Measurements from ENCODE around the gene B4GALT3. TPM values are rescaled to one million over a fixed set of nuclear protein-coding genes. Genes with fewer than 3 reads are reported as not detected.

B4GALT3 gene
- total and polyA plus RNA-seq, 9 of the 15 experiments (the other 6 are each of a cell fraction or from before 2014, with no cell fraction given), result 31.2 to 103 (median 46.1) TPM

DNA sequence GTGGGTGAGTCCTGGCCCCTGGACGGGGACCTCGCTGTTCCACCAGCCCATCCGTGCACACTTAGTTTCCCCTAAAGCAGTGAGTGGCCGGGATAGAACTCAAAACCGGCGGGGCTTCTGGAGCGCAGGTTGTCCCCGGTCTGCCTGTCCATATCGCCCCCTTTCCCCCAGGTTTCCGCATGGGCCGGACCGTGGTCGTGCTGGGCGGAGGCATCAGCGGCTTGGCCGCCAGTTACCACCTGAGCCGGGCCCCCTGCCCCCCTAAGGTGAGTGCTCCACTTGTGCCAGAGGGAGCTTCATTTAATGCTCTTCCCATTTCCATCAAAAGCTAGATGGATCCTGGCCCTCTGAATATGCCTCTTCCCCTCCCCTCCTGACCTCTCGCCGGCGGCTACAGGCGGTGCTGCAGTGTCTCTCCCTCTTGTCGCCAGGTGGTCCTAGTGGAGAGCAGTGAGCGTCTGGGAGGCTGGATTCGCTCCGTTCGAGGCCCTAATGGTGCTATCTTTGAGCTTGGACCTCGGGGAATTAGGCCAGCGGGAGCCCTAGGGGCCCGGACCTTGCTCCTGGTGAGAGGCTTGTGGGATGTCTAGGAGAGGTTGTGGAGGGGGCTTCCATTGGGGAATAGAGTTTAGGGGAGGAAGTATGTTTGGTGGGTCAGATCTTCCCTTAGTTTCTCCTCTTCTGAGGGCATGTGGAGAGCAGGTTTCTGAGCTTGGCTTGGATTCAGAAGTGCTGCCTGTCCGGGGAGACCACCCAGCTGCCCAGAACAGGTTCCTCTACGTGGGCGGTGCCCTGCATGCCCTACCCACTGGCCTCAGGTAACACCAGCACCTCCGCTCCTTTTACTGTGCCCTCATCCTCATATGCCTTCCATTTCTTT is 10.4 kb downstream of the B4GALT3 start (continued):
- TF ChIP-seq ARID3B (CRISPR knock-in tag; IDR thresholded peaks at IDR 0.05; ENCODE audit: borderline replicate concordance) (no peak), ATF3 (IDR thresholded peaks at IDR 0.05) (no peak), ATF3 (CRISPR knock-in tag; conservative IDR thresholded peaks at IDR 0.05) (no peak), RBBP5 (IDR thresholded peaks at IDR 0.05; ENCODE audit: borderline replicate concordance, insufficient read depth, low read length, poor library complexity, severe bottlenecking) (peak; percentile 24), ZNF277 (CRISPR knock-in tag; IDR thresholded peaks at IDR 0.05; ENCODE audit: borderline replicate concordance) (no peak), RUNX1 (IDR thresholded peaks at IDR 0.05; ENCODE audit: low read depth) (peak; percentile 28; the same call in 1 of the 2 replicates), MEF2D (tag; conservative IDR thresholded peaks at IDR 0.05; ENCODE audit: low read depth) (no peak), RBM22 (IDR thresholded peaks at IDR 0.05; ENCODE audit: low read depth, low read length, poor library complexity, severe bottlenecking) (no peak), YY1 (IDR thresholded peaks at IDR 0.05; ENCODE audit: borderline replicate concordance in 1 of 3, control insufficient read depth in 1 of 3, extremely low read depth in 1 of 3, insufficient read depth in 3 of 3, insufficient read length in 1 of 3, insufficient replicate concordance in 2 of 3, low read depth in 1 of 3, low read length in 2 of 3) (no peak), ZBTB7A (IDR thresholded peaks at IDR 0.05; ENCODE audit: borderline replicate concordance, control insufficient read depth, low read depth, low read length) (peak; percentile 52; the same call in 1 of the 2 replicates), POLR2G (IDR thresholded peaks at IDR 0.05; ENCODE audit: low read depth, low read length) (peak; percentile 63)
- TF ChIP-seq, protein P1, sequence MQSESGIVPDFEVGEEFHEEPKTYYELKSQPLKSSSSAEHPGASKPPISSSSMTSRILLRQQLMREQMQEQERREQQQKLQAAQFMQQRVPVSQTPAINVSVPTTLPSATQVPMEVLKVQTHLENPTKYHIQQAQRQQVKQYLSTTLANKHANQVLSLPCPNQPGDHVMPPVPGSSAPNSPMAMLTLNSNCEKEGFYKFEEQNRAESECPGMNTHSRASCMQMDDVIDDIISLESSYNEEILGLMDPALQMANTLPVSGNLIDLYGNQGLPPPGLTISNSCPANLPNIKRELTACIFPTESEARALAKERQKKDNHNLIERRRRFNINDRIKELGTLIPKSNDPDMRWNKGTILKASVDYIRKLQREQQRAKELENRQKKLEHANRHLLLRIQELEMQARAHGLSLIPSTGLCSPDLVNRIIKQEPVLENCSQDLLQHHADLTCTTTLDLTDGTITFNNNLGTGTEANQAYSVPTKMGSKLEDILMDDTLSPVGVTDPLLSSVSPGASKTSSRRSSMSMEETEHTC (IDR thresholded peaks at IDR 0.05), result no peak
- TF ChIP-seq, protein P2, sequence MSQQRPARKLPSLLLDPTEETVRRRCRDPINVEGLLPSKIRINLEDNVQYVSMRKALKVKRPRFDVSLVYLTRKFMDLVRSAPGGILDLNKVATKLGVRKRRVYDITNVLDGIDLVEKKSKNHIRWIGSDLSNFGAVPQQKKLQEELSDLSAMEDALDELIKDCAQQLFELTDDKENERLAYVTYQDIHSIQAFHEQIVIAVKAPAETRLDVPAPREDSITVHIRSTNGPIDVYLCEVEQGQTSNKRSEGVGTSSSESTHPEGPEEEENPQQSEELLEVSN (IDR thresholded peaks at IDR 0.05; ENCODE audit: borderline replicate concordance in 1 of 2, extremely low read depth in 1 of 2, insufficient read depth in 1 of 2, insufficient read length in 1 of 2, low read depth in 1 of 2, low read length in 1 of 2, poor library complexity in 1 of 2, severe bottlenecking in 1 of 2), result peak in 1 of 2 experiments; percentile 91
- TF ChIP-seq, protein P3, sequence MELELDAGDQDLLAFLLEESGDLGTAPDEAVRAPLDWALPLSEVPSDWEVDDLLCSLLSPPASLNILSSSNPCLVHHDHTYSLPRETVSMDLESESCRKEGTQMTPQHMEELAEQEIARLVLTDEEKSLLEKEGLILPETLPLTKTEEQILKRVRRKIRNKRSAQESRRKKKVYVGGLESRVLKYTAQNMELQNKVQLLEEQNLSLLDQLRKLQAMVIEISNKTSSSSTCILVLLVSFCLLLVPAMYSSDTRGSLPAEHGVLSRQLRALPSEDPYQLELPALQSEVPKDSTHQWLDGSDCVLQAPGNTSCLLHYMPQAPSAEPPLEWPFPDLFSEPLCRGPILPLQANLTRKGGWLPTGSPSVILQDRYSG (tag; conservative IDR thresholded peaks at IDR 0.05; ENCODE audit: low read depth), result peak; percentile 32; the same call in 1 of the 2 replicates

Measured in K562 (cell line).